ENCODE measurements around the gene MAPK8IP2. TPM values are rescaled to one million over a fixed set of nuclear protein-coding genes. Genes with fewer than 3 reads are reported as not detected.

Gene MAPK8IP2
- total and polyA plus RNA-seq, 2 of the 13 experiments (the other 11 are each of a cell fraction or from before 2014, with no cell fraction given): 1.3 to 2.6 TPM

DNA sequence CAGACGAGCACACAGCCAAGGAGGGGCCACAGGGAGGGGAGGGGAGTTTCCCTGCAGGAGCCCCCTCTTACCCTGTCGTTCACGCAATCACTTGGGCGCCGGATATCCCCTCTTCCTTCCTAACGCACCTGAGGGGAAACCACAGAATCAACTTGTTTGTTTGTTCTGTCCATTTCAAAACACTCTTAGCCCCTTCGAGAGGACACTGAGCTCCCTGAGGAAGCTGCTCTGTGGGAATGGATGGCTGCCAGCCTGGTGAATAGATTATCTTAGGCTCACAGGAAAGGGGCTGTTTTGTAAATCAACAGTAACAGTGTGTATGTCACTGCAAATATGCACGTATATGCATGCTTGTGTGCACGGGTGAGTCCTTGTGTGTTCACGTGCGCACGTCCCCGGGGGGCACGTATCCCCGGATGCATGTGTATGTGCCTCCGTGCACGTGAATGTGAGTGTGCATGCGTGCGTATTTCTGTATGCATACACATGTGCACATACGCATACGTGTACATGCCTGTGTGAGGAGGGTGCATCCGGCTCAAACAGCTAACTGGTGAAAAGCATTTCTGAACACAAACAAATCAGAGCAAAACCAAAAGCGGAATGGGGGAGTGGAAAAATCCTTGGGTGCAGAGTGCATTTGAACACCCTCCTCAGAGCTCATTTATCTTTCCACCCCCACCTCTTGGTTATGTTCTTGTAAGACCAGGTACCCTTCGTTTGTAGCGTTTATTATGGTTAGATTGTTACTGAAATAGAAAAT lies 20.2 kb downstream of the MAPK8IP2 start (continued):
- TF ChIP-seq, protein P1, sequence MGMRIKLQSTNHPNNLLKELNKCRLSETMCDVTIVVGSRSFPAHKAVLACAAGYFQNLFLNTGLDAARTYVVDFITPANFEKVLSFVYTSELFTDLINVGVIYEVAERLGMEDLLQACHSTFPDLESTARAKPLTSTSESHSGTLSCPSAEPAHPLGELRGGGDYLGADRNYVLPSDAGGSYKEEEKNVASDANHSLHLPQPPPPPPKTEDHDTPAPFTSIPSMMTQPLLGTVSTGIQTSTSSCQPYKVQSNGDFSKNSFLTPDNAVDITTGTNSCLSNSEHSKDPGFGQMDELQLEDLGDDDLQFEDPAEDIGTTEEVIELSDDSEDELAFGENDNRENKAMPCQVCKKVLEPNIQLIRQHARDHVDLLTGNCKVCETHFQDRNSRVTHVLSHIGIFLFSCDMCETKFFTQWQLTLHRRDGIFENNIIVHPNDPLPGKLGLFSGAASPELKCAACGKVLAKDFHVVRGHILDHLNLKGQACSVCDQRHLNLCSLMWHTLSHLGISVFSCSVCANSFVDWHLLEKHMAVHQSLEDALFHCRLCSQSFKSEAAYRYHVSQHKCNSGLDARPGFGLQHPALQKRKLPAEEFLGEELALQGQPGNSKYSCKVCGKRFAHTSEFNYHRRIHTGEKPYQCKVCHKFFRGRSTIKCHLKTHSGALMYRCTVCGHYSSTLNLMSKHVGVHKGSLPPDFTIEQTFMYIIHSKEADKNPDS (CRISPR knock-in tag; IDR thresholded peaks at IDR 0.05): peak; percentile 60; the same call in 1 of the 2 replicates
- peak; percentile 25; the same call in 1 of the 2 replicates for TF ChIP-seq CREM (IDR thresholded peaks at IDR 0.05)
- TF ChIP-seq CREM (CRISPR knock-in tag; IDR thresholded peaks at IDR 0.05): no peak
- 0 out of 2 replicates have a peak, but pooled peaks have one; percentile 43 for TF ChIP-seq PITX1 (CRISPR knock-in tag; IDR thresholded peaks at IDR 0.05)
- TF ChIP-seq, protein P2, sequence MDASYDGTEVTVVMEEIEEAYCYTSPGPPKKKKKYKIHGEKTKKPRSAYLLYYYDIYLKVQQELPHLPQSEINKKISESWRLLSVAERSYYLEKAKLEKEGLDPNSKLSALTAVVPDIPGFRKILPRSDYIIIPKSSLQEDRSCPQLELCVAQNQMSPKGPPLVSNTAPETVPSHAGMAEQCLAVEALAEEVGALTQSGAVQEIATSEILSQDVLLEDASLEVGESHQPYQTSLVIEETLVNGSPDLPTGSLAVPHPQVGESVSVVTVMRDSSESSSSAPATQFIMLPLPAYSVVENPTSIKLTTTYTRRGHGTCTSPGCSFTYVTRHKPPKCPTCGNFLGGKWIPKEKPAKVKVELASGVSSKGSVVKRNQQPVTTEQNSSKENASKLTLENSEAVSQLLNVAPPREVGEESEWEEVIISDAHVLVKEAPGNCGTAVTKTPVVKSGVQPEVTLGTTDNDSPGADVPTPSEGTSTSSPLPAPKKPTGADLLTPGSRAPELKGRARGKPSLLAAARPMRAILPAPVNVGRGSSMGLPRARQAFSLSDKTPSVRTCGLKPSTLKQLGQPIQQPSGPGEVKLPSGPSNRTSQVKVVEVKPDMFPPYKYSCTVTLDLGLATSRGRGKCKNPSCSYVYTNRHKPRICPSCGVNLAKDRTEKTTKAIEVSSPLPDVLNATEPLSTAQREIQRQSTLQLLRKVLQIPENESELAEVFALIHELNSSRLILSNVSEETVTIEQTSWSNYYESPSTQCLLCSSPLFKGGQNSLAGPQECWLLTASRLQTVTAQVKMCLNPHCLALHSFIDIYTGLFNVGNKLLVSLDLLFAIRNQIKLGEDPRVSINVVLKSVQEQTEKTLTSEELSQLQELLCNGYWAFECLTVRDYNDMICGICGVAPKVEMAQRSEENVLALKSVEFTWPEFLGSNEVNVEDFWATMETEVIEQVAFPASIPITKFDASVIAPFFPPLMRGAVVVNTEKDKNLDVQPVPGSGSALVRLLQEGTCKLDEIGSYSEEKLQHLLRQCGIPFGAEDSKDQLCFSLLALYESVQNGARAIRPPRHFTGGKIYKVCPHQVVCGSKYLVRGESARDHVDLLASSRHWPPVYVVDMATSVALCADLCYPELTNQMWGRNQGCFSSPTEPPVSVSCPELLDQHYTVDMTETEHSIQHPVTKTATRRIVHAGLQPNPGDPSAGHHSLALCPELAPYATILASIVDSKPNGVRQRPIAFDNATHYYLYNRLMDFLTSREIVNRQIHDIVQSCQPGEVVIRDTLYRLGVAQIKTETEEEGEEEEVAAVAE (CRISPR knock-in tag; IDR thresholded peaks at IDR 0.05; ENCODE audit: borderline replicate concordance): 0 out of 2 replicates have a peak, but pooled peaks have one; percentile 14
- TF ChIP-seq NCOA1 (CRISPR knock-in tag; IDR thresholded peaks at IDR 0.05): 0 out of 2 replicates have a peak, but pooled peaks have one; percentile 74
